CD8-positive, alpha-beta memory T cell (primary cell): ENCODE measurements around the gene TRIM4. TPM values are rescaled to one million over a fixed set of nuclear protein-coding genes. Genes with fewer than 3 reads are reported as not detected.
A peak's percentile ranks its signal among the peaks of the same experiment; 100 is the strongest.
"Not testable (repeated sequence)": the region's sequence is repeated elsewhere in the genome, so short reads cannot be mapped to it uniquely, and the experiment has no call there.

Experiments
- CTCF ChIA-PET: fragments of 350-600 bp; sonication (Branson Sonifier 250); formaldehyde crosslinking; loops from one replicate; lab custom pipeline; 2021; ENCODE audit warnings: antibody characterized with exemption; lab: Charles Lee
- POLR2A ChIA-PET: fragments of 350-600 bp; sonication (Branson Sonifier 250); formaldehyde crosslinking; loops from one replicate; lab custom pipeline; 2021; ENCODE audit warnings: antibody characterized with exemption; lab: Charles Lee
- DNase-seq, 5 donors: peaks; one replicate each; pipeline versions ENCODE4 v3.0.0 to v3.0.0-alpha.2; 2020 to 2022; ENCODE audit warnings: mixed read lengths in 1 of 5
- H3K27ac ChIP-seq: one replicate; pipeline ENCODE4 v1.7.0; 2013; ENCODE audit warnings: low read depth, mild to moderate bottlenecking, low read length, moderate library complexity
- H3K27me3 ChIP-seq: 2 replicates; pipeline ENCODE4 v1.7.0; 2013; ENCODE audit warnings: low read length, mild to moderate bottlenecking; ENCODE audit not compliant: insufficient read depth, poor library complexity, severe bottlenecking
- H3K36me3 ChIP-seq: 2 replicates; pipeline ENCODE4 v1.7.0; 2013; ENCODE audit warnings: mild to moderate bottlenecking, low read length, moderate library complexity; ENCODE audit not compliant: insufficient read depth
- H3K4me1 ChIP-seq: 2 replicates; pipeline ENCODE4 v1.7.0; 2013; ENCODE audit warnings: mild to moderate bottlenecking, low read length, moderate library complexity; ENCODE audit not compliant: insufficient read depth
- H3K4me3 ChIP-seq: 2 replicates; pipeline ENCODE4 v1.7.0; 2013; ENCODE audit warnings: mild to moderate bottlenecking, low read length
- H3K9me3 ChIP-seq: 2 replicates; pipeline ENCODE4 v1.7.0; 2013; ENCODE audit warnings: mild to moderate bottlenecking, low read length
- H3K27ac Mint-ChIP-seq, 8 donors: one replicate each; pipeline ENCODE4 v1.8.0; 2020 to 2021; ENCODE audit warnings: mixed read lengths in 8 of 8, mild to moderate bottlenecking in 6 of 8, inconsistent platforms in 3 of 8, moderate library complexity in 3 of 8
- H3K27me3 Mint-ChIP-seq, 2 donors: one replicate each; pipeline ENCODE4 v1.8.0; 2020 to 2021; ENCODE audit warnings: mixed read lengths in 2 of 2, mild to moderate bottlenecking in 1 of 2, moderate library complexity in 1 of 2
- H3K36me3 Mint-ChIP-seq, 3 donors: one replicate each; pipeline ENCODE4 v1.8.0; 2020 to 2021; ENCODE audit warnings: mixed read lengths in 3 of 3, inconsistent platforms in 1 of 3, mild to moderate bottlenecking in 1 of 3
- H3K4me1 Mint-ChIP-seq, 3 donors: one replicate each; pipeline ENCODE4 v1.8.0; 2020 to 2021; ENCODE audit warnings: mixed read lengths in 3 of 3, inconsistent platforms in 1 of 3, mild to moderate bottlenecking in 1 of 3
- H3K4me3 Mint-ChIP-seq, 7 donors: one replicate each; pipeline ENCODE4 v1.8.0; 2020 to 2021; ENCODE audit warnings: mixed read lengths in 7 of 7, mild to moderate bottlenecking in 6 of 7, moderate library complexity in 4 of 7, inconsistent platforms in 2 of 7
- H3K9me3 Mint-ChIP-seq, 5 donors: one replicate each; pipeline ENCODE4 v1.8.0; 2020 to 2022; ENCODE audit warnings: mixed read lengths in 5 of 5, mild to moderate bottlenecking in 3 of 5, moderate library complexity in 2 of 5, inconsistent platforms in 1 of 5
- polyA plus RNA-seq: library from polyadenylated mRNA; unstranded; fragments of 300-500 nt; fragmentation: Illumina TruSeq; gene quantifications from one replicate; pipeline ENCODE4 v1.2.3, GENCODE V29; 2021
- total RNA-seq, 2 experiments: library from RNA; stranded (reverse); gene quantifications; one replicate each; pipeline ENCODE4 v1.2.3, GENCODE V29; 2021

The TRIM4 gene
- total and polyA plus RNA-seq, 3 experiments from 2014 or later: 25.8 to 31.0 (median 30.0) TPM

GRCh38 chr7:99949645-99950228 lies 30.4 kb upstream of the TRIM4 start:
- Histone ChIP-seq H3K27ac (no peak overlapping the region), H3K9me3 (no peaks in the 10 kb centered on the region), H3K4me1 (no peaks in the 10 kb centered on the region), H3K36me3 (no peaks in the 10 kb centered on the region), H3K27me3 (peaks cover 2% of the 10 kb centered on the region), H3K4me3 (no peak overlapping the region)
- POLR2A ChIA-PET: no interaction called here
- Mint-ChIP-seq H3K36me3 (peaks cover 0 to 5% (median 0%) of the 10 kb centered on the region in 3 donors), H3K4me1 (no peaks in the 10 kb centered on the region), H3K9me3 (peaks cover 3 to 19% (median 12%) of the 10 kb centered on the region in 5 donors), H3K27me3 (peaks cover 3 to 36% of the 10 kb centered on the region in 2 donors), H3K4me3 (no peak overlapping the region), H3K27ac (no peak overlapping the region)
- DNase-seq: peak in 1 of 5 donors; percentile 17
- CTCF ChIA-PET: interaction anchor here (1.5 to 2.9 kb wide), 3 partner anchors 20 to 35 kb away, joined by 4 to 9 read pairs (median 4); no protein-coding TSS in a partner anchor

GRCh38 chr7:99947608-99948007 lies 28.3 kb upstream of the TRIM4 start:
- Mint-ChIP-seq H3K4me3 (no peak overlapping the region), H3K36me3 (peaks cover 0 to 5% (median 0%) of the 10 kb centered on the region in 3 donors), H3K9me3 (peaks cover 3 to 19% (median 12%) of the 10 kb centered on the region in 5 donors), H3K4me1 (peaks cover 4 to 6% (median 5%) of the 10 kb centered on the region in 3 donors), H3K27me3 (peaks cover 6 to 48% of the 10 kb centered on the region in 2 donors), H3K27ac (no peak overlapping the region)
- Histone ChIP-seq H3K36me3 (no peaks in the 10 kb centered on the region), H3K27me3 (peaks cover 2% of the 10 kb centered on the region), H3K27ac (no peak overlapping the region), H3K4me1 (no peaks in the 10 kb centered on the region), H3K9me3 (no peaks in the 10 kb centered on the region), H3K4me3 (no peak overlapping the region)
- no peak for DNase-seq
- CTCF ChIA-PET: no interaction called here
- POLR2A ChIA-PET: no interaction called here

- Mint-ChIP-seq H3K4me3 (no peak overlapping the region), H3K27ac (no peak overlapping the region), H3K9me3 (peaks cover 0 to under 1% (median 0%) of the 10 kb centered on the region in 5 donors), H3K27me3 (peaks cover 15 to 58% of the 10 kb centered on the region in 2 donors), H3K36me3 (peaks cover 0 to 1% (median 0%) of the 10 kb centered on the region in 3 donors), H3K4me1 (peaks cover 4 to 6% (median 5%) of the 10 kb centered on the region in 3 donors)
- ChIA-PET CTCF (no interaction called here), POLR2A (no interaction called here)
- Histone ChIP-seq H3K27ac (no peak overlapping the region), H3K4me3 (no peak overlapping the region), H3K36me3 (no peaks in the 10 kb centered on the region), H3K9me3 (no peaks in the 10 kb centered on the region), H3K4me1 (no peaks in the 10 kb centered on the region), H3K27me3 (peaks cover 2% of the 10 kb centered on the region)
- no peak for DNase-seq
Observed at GRCh38 chr7:99944497-99945070, 25.3 kb upstream of the TRIM4 start.

- H3K4me3 ChIP-seq: no peak overlapping the region
- H3K4me1 Mint-ChIP-seq: peaks cover 4 to 6% (median 5%) of the 10 kb centered on the region in 3 donors
- H3K9me3 ChIP-seq: no peaks in the 10 kb centered on the region
- ChIA-PET POLR2A (no interaction called here), CTCF (interaction anchor here (1.0 kb wide), 1 partner anchor 28 kb away, joined by 3 read pairs; no protein-coding TSS in a partner anchor)
- peaks cover 0 to 5% (median 5%) of the 10 kb centered on the region in 5 donors for H3K9me3 Mint-ChIP-seq
- peaks cover 0 to 6% (median 0%) of the 10 kb centered on the region in 3 donors for H3K36me3 Mint-ChIP-seq
- H3K27me3 ChIP-seq: peaks cover 2% of the 10 kb centered on the region
- DNase-seq: no peak
- no peaks in the 10 kb centered on the region for H3K36me3 ChIP-seq
- no peak overlapping the region for H3K27ac Mint-ChIP-seq
- H3K27ac ChIP-seq: no peak overlapping the region
- H3K27me3 Mint-ChIP-seq: peaks cover 14 to 62% of the 10 kb centered on the region in 2 donors
- H3K4me3 Mint-ChIP-seq: peak overlapping the region in 1 of 7 donors; percentile 19
- H3K4me1 ChIP-seq: no peaks in the 10 kb centered on the region
Observed at GRCh38 chr7:99943641-99944496, 24.5 kb upstream of the TRIM4 start.

GRCh38 chr7:99938296-99938695 lies 19.0 kb upstream of the TRIM4 start:
- Mint-ChIP-seq H3K4me3 (no peak overlapping the region), H3K36me3 (peaks cover 0 to 10% (median 0%) of the 10 kb centered on the region in 3 donors), H3K27ac (no peak overlapping the region), H3K9me3 (peaks cover 4 to 10% (median 7%) of the 10 kb centered on the region in 5 donors), H3K27me3 (peaks cover 24 to 73% of the 10 kb centered on the region in 2 donors), H3K4me1 (peaks cover 4 to 10% (median 7%) of the 10 kb centered on the region in 3 donors)
- Histone ChIP-seq H3K36me3 (no peaks in the 10 kb centered on the region), H3K4me1 (peaks cover 5% of the 10 kb centered on the region), H3K27me3 (no peaks in the 10 kb centered on the region), H3K9me3 (no peaks in the 10 kb centered on the region), H3K27ac (no peak overlapping the region), H3K4me3 (no peak overlapping the region)
- ChIA-PET CTCF (no interaction called here), POLR2A (no interaction called here)
- no peak for DNase-seq

GRCh38 chr7:99935009-99935408 lies 15.7 kb upstream of the TRIM4 start:
- H3K36me3 Mint-ChIP-seq, H3K4me3 Mint-ChIP-seq, H3K27ac ChIP-seq, H3K4me1 ChIP-seq, H3K9me3 Mint-ChIP-seq, H3K4me3 ChIP-seq, H3K9me3 ChIP-seq, POLR2A ChIA-PET, DNase-seq, H3K27me3 ChIP-seq, H3K36me3 ChIP-seq: not testable (repeated sequence)
- CTCF ChIA-PET: interaction anchor here (2.1 kb wide), 1 partner anchor 16 kb away, joined by 4 read pairs; the partner anchor contains the start of gene TRIM4
- H3K27ac Mint-ChIP-seq: peak overlapping the region in 2 of 8 donors; percentile 9 to 14
- peaks cover 20 to 53% of the 10 kb centered on the region in 2 donors for H3K27me3 Mint-ChIP-seq
- H3K4me1 Mint-ChIP-seq: peaks cover 5 to 12% (median 9%) of the 10 kb centered on the region in 3 donors

- Mint-ChIP-seq H3K27ac (no peak overlapping the region), H3K27me3 (peaks cover 35 to 64% of the 10 kb centered on the region in 2 donors), H3K4me1 (peaks cover 15 to 28% (median 28%) of the 10 kb centered on the region in 3 donors), H3K36me3 (no peaks in the 10 kb centered on the region), H3K4me3 (no peak overlapping the region), H3K9me3 (no peaks in the 10 kb centered on the region)
- H3K27me3 ChIP-seq: no peaks in the 10 kb centered on the region
- no peaks in the 10 kb centered on the region for H3K36me3 ChIP-seq
- H3K4me1 ChIP-seq: peaks cover 19% of the 10 kb centered on the region
- H3K27ac ChIP-seq: no peak overlapping the region
- no peaks in the 10 kb centered on the region for H3K9me3 ChIP-seq
- H3K4me3 ChIP-seq: no peak overlapping the region
- CTCF ChIA-PET: interaction anchor here (1.1 to 1.9 kb wide), 2 partner anchors 11 to 20 kb away, joined by 4 to 10 read pairs; partner anchors contain the start of gene TRIM4
- POLR2A ChIA-PET: no interaction called here
- no peak for DNase-seq
Observed at GRCh38 chr7:99930376-99930775, 11.0 kb upstream of the TRIM4 start.
